ENCODE measurements around the gene KRT81. TPM values are rescaled to one million over a fixed set of nuclear protein-coding genes. Genes with fewer than 3 reads are reported as not detected.

KRT81 gene
- total RNA-seq, 1 donor from 2014 or later = not detected

DNA sequence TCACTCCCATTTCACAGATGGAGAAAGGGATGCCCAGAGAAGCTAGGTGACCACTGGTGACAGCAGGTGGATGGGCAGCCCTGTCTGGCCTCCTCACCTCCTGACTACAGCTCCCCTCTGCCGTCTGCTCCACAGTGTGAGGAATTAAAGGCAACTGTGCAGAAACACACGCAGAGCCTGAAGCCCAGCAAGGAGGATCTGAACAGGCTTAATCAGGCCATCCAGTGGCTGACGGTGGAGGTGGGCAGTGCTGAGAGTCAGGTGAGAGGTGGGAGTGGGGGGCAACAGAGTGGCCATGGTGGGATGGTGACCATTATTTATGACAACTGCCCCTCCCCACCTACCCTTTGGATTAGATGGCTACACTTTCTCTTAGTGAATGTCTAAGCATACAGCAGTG lies 15.6 kb downstream of the KRT81 start:
- H3K36me3 ChIP-seq = no peaks in the 10 kb centered on the region
- H4K20me1 ChIP-seq (ENCODE audit: low read depth) = no peaks in the 10 kb centered on the region
- no peak for DNase-seq (ENCODE audit: low spot score)
- H3K9me3 ChIP-seq (ENCODE audit: low read depth) = no peaks in the 10 kb centered on the region
- H3K4me2 ChIP-seq = no peak overlapping the region
- Mint-ChIP-seq H3K27ac (no peak overlapping the region), H3K4me1 (peaks cover 23% of the 10 kb centered on the region), H3K36me3 (no peaks in the 10 kb centered on the region), H3K4me3 (no peak overlapping the region), H3K9me3 (no peaks in the 10 kb centered on the region), H3K27me3 (ENCODE audit: insufficient read depth, low read depth) (peaks cover 5% of the 10 kb centered on the region)
- H3K27me3 ChIP-seq = peaks cover 46% of the 10 kb centered on the region
- H3K4me1 ChIP-seq = peaks cover 8% of the 10 kb centered on the region
- H3K9ac ChIP-seq = no peak overlapping the region
- TF ChIP-seq EZH2phosphoT487 (IDR thresholded peaks at IDR 0.05) = no peak
- TF ChIP-seq, protein P1, sequence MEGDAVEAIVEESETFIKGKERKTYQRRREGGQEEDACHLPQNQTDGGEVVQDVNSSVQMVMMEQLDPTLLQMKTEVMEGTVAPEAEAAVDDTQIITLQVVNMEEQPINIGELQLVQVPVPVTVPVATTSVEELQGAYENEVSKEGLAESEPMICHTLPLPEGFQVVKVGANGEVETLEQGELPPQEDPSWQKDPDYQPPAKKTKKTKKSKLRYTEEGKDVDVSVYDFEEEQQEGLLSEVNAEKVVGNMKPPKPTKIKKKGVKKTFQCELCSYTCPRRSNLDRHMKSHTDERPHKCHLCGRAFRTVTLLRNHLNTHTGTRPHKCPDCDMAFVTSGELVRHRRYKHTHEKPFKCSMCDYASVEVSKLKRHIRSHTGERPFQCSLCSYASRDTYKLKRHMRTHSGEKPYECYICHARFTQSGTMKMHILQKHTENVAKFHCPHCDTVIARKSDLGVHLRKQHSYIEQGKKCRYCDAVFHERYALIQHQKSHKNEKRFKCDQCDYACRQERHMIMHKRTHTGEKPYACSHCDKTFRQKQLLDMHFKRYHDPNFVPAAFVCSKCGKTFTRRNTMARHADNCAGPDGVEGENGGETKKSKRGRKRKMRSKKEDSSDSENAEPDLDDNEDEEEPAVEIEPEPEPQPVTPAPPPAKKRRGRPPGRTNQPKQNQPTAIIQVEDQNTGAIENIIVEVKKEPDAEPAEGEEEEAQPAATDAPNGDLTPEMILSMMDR (IDR thresholded peaks at IDR 0.05) = no peak
- TF ChIP-seq EZH2 (IDR thresholded peaks at IDR 0.05) = no peak
- no peaks in the 10 kb centered on the region for H3F3A ChIP-seq (ENCODE audit: low read depth)
- H3K4me3 ChIP-seq = no peak overlapping the region
- no peak overlapping the region for H3K27ac ChIP-seq
- no peaks in the 10 kb centered on the region for H3K79me2 ChIP-seq (ENCODE audit: low read depth)
- no peak overlapping the region for H2AFZ ChIP-seq (replicated peaks)

DNA sequence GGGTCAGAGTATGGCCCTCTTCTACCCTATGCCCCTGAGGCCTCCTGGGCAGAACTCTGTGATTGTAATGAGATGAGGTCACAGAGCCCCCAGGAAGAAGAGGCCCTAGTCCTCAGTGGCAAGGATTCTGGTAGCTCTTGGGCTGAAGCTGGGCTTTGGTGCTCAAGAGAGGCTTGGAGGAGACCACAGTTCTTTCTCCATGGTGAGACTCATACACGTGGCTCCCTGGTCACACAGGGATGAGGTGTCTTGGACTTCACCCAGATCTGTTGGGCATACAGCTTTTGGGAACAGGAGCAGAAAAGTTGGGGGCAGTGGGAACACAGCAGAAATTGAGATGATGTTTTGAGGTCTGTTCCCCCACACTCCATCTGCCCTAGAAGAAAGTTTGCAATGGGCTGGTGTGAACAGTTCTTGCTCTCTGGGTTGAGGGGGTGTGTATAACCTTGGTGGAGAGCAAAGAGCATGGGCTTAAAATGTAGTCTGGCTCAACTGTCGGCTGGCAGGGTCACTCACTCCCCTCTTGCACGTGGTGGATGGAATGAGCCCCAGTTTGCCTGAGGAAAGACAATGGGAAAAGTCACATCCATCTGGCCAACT lies 16.7 kb downstream of the KRT81 start, which contains the start of gene KRT86:
Gene KRT86, plus strand, starts transcription at position 125 of the 600 bp plus-strand sequence. CDS start 27,272 bp downstream, outside the sequence.
- H3F3A ChIP-seq (ENCODE audit: low read depth) = no peaks in the 10 kb centered on the region
- no peak within 1 kb of the TSS for H2AFZ ChIP-seq (replicated peaks)
- no peak for TF ChIP-seq EZH2phosphoT487 (IDR thresholded peaks at IDR 0.05)
- TF ChIP-seq, protein P1 (IDR thresholded peaks at IDR 0.05) = no peak
- no peaks in the 10 kb centered on the region for H4K20me1 ChIP-seq (ENCODE audit: low read depth)
- H3K4me2 ChIP-seq = no peak within 1 kb of the TSS
- H3K36me3 ChIP-seq = no peaks in the 10 kb centered on the region
- peaks cover 46% of the 10 kb centered on the region for H3K27me3 ChIP-seq
- DNase-seq (ENCODE audit: low spot score) = no peak
- Mint-ChIP-seq H3K4me3 (no peak within 1 kb of the TSS), H3K27ac (no peak within 1 kb of the TSS), H3K9me3 (no peaks in the 10 kb centered on the region), H3K36me3 (no peaks in the 10 kb centered on the region), H3K27me3 (ENCODE audit: insufficient read depth, low read depth) (peaks cover 5% of the 10 kb centered on the region), H3K4me1 (peaks cover 15% of the 10 kb centered on the region)
- H3K27ac ChIP-seq = no peak within 1 kb of the TSS
- H3K9ac ChIP-seq = no peak within 1 kb of the TSS
- H3K4me3 ChIP-seq = no peak within 1 kb of the TSS
- H3K9me3 ChIP-seq (ENCODE audit: low read depth) = no peaks in the 10 kb centered on the region
- H3K4me1 ChIP-seq = peaks cover 5% of the 10 kb centered on the region
- H3K79me2 ChIP-seq (ENCODE audit: low read depth) = no peaks in the 10 kb centered on the region

DNA sequence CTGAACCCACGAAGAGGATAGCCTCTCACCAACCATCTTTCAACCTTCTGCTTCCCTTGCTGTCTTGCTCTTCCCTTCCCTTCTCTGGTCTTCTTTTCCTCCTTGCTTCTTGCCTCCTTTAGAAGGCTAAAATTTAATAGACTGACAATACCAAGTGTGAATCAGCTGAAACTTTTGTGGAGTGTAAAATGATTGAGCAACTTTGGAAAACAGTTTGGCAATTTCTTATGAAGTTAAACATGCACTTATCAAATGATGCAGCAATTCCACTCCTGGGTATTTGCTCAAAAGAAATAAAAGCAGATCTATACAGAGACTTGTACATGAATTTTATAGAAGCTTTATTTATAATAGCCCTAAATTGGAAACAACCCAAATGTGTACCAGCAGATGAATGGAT lies 20.2 kb downstream of the KRT81 start:
- Histone ChIP-seq H3K36me3 (no peaks in the 10 kb centered on the region), H3K4me2 (no peak overlapping the region), H3K9ac (no peak overlapping the region), H3K27ac (no peak overlapping the region), H3K4me3 (no peak overlapping the region), H3K79me2 (ENCODE audit: low read depth) (no peaks in the 10 kb centered on the region), H4K20me1 (ENCODE audit: low read depth) (no peaks in the 10 kb centered on the region), H2AFZ (replicated peaks) (no peak overlapping the region), H3F3A (ENCODE audit: low read depth) (no peaks in the 10 kb centered on the region), H3K4me1 (no peaks in the 10 kb centered on the region), H3K27me3 (peaks cover 27% of the 10 kb centered on the region), H3K9me3 (ENCODE audit: low read depth) (no peaks in the 10 kb centered on the region)
- Mint-ChIP-seq H3K4me1 (peaks cover 2% of the 10 kb centered on the region), H3K27ac (no peak overlapping the region), H3K27me3 (ENCODE audit: insufficient read depth, low read depth) (peaks cover 8% of the 10 kb centered on the region), H3K4me3 (no peak overlapping the region), H3K9me3 (no peaks in the 10 kb centered on the region), H3K36me3 (no peaks in the 10 kb centered on the region)
- TF ChIP-seq, protein P1 (IDR thresholded peaks at IDR 0.05) = no peak
- TF ChIP-seq EZH2phosphoT487 (IDR thresholded peaks at IDR 0.05) (no peak), EZH2 (IDR thresholded peaks at IDR 0.05) (no peak)
- no peak for DNase-seq (ENCODE audit: low spot score)

All from neural progenitor cell (in vitro differentiated cells).